GM19324 (cell line): ENCODE results near the gene GDI1.

Experiments
- ATAC-seq: cut with Tn5 transposase; IDR thresholded peaks from one replicate; pipeline ENCODE4 v1.9.1; 2021; ENCODE audit warnings: mild to moderate bottlenecking, moderate library complexity; ENCODE audit not compliant: unreplicated experiment, low FRiP score

GDI1 gene

GRCh38 chrX:154436374-154436982 is 476 bp upstream of the GDI1 start:
- peak; percentile 33 for ATAC-seq

- ATAC-seq: no peak
These were observed 1.3 kb downstream of the GDI1 start for GRCh38 chrX:154437971-154438893.

GRCh38 chrX:154439841-154440240 is 2.9 kb downstream of the GDI1 start:
- ATAC-seq: no peak

- ATAC-seq: no peak
These were observed 3.8 kb downstream of the GDI1 start for GRCh38 chrX:154440623-154441357.

GRCh38 chrX:154441564-154441963 is 4.6 kb downstream of the GDI1 start:
- no peak for ATAC-seq

- ATAC-seq: no peak
These were observed 5.2 kb downstream of the GDI1 start for GRCh38 chrX:154441984-154442707.

GRCh38 chrX:154443479-154443910 is 6.5 kb downstream of the GDI1 start:
- ATAC-seq: no peak

- peak; percentile 76 for ATAC-seq
These were observed 7.2 kb downstream of the GDI1 start, which contains the start of gene FAM50A for GRCh38 chrX:154443992-154444754. Gene FAM50A (plus strand): TSS chrX:154444141. CDS start chrX:154444236, 95 bp downstream.

GRCh38 chrX:154444755-154445246 is 7.8 kb downstream of the GDI1 start:
- no peak for ATAC-seq

GRCh38 chrX:154445776-154446175 is 8.8 kb downstream of the GDI1 start:
- no peak for ATAC-seq

GRCh38 chrX:154446430-154446829 is 9.5 kb downstream of the GDI1 start:
- no peak for ATAC-seq

GRCh38 chrX:154448484-154448883 is 11.5 kb downstream of the GDI1 start:
- no peak for ATAC-seq

GRCh38 chrX:154449618-154450017 is 12.7 kb downstream of the GDI1 start:
- ATAC-seq: no peak

- no peak for ATAC-seq
These were observed 13.4 kb downstream of the GDI1 start for GRCh38 chrX:154450312-154450711.

- ATAC-seq: no peak
These were observed 15.9 kb downstream of the GDI1 start for GRCh38 chrX:154452823-154453222.

- ATAC-seq: peak; percentile 50
These were observed 20.6 kb downstream of the GDI1 start for GRCh38 chrX:154457491-154458115.

GRCh38 chrX:154458116-154458953 is 21.4 kb downstream of the GDI1 start, which contains the start of gene PLXNA3:
Gene PLXNA3 (plus strand): TSS chrX:154458281. CDS start chrX:154460184, 1,903 bp downstream.
- ATAC-seq: peak; percentile 67
